CD4-positive, alpha-beta T cell treated with Interleukin-6 at 100 ng/mL for 8 hours (primary cell): ENCODE measurements around the gene STXBP1.
"Not testable (repeated sequence)": the region's sequence is repeated elsewhere in the genome, so short reads cannot be mapped to it uniquely, and the experiment has no call there.

Experiments
- DNase-seq: peaks from one replicate; pipeline ENCODE4 v3.0.0-alpha.2; 2020; ENCODE audit warnings: mixed read lengths, low spot score

Gene STXBP1

GRCh38 chr9:127614961-127615360 is 2.9 kb downstream of the STXBP1 start:
- DNase-seq: no peak

- DNase-seq: not testable (repeated sequence)
Measured at GRCh38 chr9:127621339-127621970, 9.4 kb downstream of the STXBP1 start.

GRCh38 chr9:127626752-127627493 is 14.8 kb downstream of the STXBP1 start:
- DNase-seq: no peak

- no peak for DNase-seq
Measured at GRCh38 chr9:127627494-127627855, 15.4 kb downstream of the STXBP1 start.

DNA sequence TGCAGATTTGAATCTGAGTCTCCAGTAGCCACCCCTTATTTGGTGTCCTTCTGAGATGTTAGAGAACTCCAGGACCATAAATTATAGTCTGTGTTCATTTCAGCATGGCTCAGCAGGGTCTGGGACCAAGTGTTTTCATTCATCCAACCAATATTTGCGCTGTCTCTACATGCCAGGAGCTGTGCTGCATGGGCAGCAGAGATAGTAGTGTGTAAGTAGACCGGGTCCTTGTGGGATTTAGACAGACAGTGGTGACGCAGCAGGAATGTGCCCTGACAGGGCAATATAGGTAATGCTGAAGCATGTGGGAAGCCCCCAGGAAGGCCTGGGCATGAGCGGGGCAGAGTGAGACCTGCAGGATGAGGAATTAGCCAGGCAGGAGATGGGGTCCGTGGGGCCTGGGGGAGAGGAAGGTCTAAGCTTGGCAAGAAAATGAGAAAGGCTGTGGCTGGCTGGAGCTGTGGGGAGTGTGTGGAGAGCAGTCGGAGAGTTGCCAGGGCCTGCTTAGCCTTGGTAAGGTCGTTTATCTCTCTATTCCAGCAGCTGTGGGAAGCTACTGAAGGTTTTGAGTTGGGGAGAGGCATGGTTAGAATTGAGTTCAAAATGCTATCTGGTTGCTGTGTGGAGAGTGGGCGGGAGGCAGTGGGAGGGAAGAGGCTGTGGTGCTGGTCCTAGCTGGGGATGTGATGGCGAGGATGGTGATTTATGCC is 16.8 kb downstream of the STXBP1 start:
- no peak for DNase-seq

DNA sequence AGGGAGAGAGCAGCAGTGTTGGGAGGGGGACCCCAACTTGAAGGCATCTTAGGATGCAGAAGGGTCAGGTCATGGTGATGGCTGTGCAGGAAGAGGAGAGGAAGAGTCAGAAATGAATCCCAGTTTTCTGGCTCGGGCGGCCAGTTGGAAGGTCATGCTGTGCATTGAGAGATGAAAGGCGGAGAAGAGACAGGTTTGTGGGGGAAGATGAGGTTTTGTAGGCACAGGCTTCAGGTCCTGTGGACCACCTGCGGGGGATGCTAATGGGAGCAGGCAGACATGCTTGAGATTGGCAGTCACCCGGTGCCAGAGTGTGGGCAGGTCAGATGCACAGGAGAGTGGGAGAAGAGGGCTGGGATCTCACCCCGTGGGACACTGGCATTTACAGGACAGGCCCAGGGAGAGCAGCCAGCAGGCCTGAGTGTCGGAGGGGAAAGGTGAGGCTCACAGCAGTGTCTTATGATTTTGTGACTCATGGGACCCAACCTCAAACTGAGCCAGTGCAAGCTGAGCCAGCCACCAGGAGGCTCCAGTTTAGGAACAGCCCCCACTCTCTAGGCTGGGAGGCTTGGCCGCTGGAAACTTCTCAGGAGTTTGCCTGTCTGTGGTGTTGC is 17.5 kb downstream of the STXBP1 start:
- DNase-seq: no peak

DNA sequence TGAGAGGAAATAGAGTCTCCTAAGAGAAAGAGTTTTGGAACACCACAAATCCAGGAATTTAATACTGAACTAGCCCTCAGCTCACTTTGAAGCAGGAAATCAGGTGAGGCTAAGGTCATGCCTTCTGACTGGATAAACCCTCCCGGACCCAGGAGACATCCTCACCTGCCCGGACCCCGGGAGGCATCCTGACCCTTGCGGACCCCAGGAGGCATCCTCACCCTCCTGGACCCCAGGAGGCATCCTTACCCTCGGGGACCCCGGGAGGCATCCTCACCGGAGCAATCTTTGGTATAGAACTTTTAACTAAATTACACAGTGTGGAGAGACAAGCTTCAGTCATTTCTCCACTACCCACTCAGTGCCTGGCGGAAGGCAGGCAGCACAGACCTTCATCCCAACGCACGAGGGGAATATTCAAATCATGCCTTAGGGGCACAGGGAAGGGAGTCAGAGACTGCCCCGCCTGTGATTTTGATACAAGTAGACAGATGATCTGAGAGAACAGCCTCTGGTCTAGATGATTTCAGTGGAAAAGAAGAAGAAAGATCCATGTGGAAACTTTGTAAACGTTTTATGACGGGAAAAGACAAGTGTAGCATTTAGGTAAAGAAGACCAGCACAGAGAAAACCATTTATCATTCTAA is 21.3 kb downstream of the STXBP1 start:
- no peak for DNase-seq

GRCh38 chr9:127634021-127634420 is 21.9 kb downstream of the STXBP1 start:
- no peak for DNase-seq

- no peak for DNase-seq
Measured at GRCh38 chr9:127634698-127635097, 22.6 kb downstream of the STXBP1 start.

GRCh38 chr9:127635201-127635735 is 23.2 kb downstream of the STXBP1 start:
- DNase-seq: no peak

DNA sequence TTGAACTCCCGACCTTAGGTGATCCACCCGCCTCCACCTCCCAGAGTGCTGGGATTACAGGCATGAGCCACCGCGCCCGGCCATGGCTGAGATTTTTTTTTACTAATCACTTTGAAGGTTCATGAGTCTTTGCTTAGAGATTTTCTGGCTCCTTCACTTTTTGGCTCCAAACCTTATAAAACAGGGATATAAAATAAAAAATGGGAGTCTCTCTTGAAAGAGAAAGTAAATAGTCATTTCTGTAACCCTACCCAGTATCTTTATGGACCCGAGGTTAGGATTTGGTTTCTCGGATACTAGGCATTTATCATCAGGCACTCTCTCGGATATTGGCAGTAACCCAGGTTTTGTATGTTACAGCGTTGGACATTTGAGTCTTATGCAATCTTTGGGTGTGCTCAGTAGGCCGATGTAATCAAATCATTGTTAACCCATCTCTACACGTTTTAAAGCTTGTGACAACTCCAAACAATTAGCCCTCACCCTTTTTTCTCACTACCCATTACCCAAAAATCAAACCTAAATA is 25.3 kb downstream of the STXBP1 start:
- no peak for DNase-seq

DNA sequence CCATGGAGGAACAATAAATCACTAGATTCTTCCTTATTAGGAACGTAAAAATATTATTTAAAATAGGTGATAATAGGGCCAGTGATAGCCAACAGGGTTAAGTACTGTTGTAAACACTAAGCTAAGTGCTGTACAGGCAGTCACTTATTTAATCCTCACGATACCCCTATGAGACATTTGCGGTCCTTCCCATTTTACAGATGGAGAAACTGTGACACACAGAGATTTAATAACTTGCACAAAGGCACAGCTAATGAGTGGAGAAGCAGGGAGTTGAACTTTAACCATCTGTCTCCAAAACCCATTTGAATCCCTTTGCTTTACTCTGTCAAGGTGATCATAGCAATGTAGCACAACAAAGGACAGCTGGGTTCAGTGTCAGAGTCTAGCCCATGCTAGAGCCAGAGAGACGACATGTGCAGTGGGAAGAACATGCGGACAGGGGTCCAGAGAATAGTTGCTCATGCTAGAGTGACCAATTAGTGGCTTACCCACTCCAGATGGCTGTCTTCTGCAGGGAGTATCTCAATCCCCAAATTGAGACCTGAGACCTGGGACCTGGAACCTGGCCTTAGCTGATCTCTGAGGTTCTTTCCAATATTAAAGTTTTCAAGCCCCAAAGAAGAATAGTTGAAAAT is 28.9 kb downstream of the STXBP1 start:
- no peak for DNase-seq

GRCh38 chr9:127642082-127642740 is 30.1 kb downstream of the STXBP1 start:
- no peak for DNase-seq

- DNase-seq: no peak
Measured at GRCh38 chr9:127644146-127644827, 32.2 kb downstream of the STXBP1 start.

- no peak for DNase-seq
Measured at GRCh38 chr9:127644943-127645342, 32.9 kb downstream of the STXBP1 start.

DNA sequence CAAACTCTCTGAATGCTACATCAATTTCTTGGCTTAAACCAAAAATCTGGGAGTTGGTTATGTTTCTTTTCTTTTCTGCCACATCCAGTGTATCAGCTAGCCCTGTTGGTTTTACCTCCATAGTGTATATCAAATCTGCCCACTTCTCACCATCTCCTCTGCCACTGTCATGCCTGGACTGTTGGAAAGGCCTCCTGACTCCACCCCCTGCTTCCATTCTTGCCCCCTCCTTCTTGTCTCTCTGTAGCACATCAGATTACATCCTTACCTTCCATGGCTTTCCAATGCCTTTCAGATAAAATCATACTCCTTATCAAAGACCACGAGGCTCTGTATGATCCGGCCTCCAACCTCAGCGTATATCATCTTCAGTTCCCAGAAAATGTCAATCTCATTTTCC is 35.4 kb downstream of the STXBP1 start:
- no peak for DNase-seq

- DNase-seq: no peak
Measured at GRCh38 chr9:127650518-127650917, 38.4 kb downstream of the STXBP1 start.

GRCh38 chr9:127651697-127652610 is 39.9 kb downstream of the STXBP1 start:
- DNase-seq: no peak

DNA sequence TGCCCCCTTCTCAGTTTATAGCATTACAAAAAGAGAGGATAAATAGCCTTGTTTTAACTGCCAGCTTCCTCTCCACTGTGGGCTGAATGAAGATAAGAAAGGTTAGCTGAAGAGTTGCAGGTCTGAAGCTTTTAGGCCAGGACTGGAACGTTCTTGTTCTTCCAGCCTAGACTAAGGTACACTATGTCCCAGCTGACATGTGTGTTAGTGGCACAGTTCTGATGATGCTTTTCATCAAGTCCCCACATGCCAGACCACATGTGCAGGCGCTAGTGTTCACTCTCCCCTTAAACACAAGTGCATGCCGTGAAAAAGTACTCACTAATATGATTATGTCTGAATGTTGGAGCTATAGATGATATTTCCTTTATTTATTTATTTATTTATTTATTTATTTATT is 40.7 kb downstream of the STXBP1 start:
- DNase-seq: no peak
